GM12801 (cell line): ENCODE results near the gene MSGN1.

Source experiments
- TF ChIP-seq, protein P1 (sequence below): IDR thresholded peaks from one replicate; pipeline ENCODE4 v1.5.1; 2011; ENCODE audit warnings: control low read depth; ENCODE audit not compliant: insufficient read length; ENCODE audit errors: extremely low read depth

The MSGN1 gene

DNA sequence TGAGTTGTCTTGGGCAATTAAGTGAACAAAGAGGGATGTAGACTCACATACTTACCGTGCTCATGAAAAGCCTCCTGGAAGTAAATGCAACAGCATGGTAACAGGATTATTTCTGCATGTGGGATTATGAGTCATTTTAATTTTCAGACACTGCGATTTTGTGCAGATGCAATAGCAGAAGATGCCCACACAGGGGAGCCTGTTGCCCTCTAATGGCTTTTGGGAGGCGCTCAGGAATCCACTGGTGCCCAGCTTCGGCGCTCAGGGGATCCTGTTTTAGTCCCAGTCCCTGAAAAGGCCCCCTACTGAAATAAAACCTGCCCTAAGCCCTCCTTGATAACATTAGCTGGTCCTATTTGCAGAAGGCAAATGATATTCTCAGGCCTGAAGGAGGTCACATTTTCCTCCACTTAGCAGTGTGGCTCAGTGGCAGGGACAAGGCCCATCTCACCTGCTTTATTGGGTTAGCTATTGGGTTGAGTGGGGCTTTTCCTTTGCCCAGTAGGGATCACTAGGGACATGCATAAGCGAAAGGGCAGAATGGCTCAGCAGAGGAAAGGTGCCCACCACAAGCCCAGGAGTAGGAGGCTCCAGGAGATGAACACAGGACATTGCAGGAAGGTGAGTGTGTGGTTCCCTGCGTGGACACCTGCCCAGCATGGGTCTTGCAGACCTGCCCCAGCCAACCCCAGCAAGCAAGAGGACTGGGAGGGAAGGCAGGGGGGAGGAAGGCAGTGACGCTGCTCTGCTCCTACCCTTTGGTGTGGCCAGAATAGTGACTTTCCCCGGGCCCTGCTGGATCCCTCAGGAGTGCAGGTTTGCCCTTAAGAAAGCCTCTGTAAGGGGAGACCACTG lies 35.7 kb downstream of the MSGN1 start:
- TF ChIP-seq, protein P1, sequence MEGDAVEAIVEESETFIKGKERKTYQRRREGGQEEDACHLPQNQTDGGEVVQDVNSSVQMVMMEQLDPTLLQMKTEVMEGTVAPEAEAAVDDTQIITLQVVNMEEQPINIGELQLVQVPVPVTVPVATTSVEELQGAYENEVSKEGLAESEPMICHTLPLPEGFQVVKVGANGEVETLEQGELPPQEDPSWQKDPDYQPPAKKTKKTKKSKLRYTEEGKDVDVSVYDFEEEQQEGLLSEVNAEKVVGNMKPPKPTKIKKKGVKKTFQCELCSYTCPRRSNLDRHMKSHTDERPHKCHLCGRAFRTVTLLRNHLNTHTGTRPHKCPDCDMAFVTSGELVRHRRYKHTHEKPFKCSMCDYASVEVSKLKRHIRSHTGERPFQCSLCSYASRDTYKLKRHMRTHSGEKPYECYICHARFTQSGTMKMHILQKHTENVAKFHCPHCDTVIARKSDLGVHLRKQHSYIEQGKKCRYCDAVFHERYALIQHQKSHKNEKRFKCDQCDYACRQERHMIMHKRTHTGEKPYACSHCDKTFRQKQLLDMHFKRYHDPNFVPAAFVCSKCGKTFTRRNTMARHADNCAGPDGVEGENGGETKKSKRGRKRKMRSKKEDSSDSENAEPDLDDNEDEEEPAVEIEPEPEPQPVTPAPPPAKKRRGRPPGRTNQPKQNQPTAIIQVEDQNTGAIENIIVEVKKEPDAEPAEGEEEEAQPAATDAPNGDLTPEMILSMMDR: no peak

DNA sequence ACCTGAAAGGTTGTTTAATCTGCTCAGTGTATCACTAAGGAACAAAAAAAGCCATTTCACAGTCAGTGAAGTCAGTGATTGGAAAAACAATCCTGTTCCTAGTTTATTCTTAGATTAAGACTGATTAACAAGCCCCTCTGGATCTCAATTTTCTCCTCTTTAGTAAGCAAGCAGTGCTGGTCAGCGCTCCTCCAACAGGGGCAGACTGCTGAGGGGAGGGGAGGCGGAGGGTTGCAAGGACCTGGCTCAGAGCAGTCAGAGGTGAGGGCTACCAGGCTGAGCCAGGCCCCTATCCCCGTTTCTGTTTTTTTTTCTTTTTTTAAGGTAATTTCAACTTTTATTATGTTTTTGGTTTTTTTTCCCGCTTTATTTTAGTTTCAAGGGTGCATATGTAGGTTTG lies 37.5 kb downstream of the MSGN1 start:
- TF ChIP-seq, protein P1: no peak

DNA sequence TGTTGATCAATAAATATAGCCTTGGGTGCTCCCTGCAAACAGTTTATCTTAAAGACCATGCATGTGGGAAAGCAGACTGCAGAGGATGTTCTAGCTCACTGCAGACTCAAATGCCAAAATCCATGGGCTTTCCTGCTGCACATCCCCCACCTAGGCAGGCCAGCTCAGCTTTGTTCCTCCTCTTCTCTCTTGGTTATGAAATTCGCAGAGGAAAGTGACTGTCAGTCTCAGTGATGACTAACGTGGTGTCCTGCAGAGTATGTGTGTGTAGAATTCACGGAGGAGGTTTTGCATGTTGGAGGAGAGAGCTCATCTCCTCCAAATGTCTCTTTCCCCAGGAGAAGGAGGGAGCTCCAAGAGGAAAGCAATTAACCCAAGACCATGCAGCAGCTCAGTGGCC lies 40.8 kb downstream of the MSGN1 start:
- TF ChIP-seq, protein P1: no peak

DNA sequence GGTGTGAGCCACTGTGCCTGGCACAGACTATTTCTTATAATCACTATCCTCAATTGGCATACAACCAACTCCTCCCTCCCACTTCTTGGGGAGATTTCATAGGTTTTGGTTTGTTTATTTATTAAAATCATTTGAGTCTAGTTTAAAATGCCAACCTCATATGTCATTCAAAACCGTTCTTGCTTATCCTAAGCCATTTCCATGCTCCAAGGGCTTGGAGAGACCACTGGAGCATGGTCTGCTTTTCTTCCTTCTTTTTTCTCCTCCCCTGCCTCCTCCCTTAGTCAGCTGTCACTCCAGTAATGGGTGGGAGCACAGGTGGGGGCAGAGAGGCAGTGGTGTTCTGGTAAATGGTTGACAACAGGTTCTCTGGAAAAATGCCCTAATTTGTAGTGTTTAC lies 41.8 kb downstream of the MSGN1 start:
- TF ChIP-seq, protein P1: no peak

DNA sequence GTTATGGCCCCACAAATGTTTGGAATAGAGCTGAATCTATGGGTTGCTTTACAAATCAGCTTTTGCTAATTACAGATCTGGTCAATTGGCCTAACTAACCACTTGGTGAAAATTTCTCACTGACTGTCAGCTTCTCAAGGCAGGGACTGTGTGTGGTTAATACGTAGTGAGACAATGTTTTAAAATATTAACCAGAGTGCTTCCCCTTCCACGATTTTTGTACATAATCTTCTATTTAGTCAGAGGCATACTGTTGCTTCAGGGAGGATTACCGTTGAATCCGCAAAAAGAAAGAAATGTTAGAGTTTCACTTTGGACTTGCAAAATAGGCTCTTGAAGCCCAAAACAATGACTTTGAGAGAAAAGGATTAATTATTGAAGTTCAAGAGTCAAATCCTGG lies 47.3 kb downstream of the MSGN1 start:
- TF ChIP-seq, protein P1: no peak

DNA sequence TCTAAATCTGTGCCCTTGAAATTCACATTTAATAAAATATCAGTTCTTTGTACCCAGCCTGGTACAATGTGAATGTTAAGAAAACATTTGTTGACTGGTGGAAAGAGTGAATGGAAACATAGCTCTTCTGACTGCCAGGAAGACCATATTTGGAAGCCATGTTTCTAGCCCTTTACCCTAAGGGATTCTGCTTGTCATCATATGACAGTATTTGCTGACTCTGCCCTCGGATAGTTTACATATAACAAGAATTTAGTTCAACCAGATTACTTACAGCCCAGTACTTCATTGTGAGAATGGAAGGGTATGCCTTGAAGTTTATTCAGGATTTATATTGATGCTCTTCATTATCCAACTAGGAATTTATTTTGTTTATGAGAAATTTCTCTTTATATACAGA lies 48.4 kb downstream of the MSGN1 start:
- TF ChIP-seq, protein P1: no peak

DNA sequence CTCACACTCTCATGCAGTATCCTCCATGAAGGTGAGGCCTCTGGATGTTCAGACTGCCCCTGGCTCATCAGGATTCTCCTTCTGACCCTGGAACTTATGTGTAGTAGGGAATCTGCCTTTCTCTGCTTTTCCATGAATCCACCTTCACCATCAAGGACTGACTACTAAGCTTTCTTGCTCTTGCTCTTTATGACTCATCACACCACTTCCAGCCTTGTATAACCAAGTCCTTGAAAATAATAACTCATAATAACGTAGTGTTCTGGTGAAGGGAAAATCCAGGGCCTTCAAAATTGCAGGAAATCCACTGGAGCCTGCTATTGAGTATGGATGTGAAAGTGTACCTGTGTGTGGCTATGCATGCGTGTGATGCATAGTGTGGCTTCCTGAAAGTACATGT lies 50.9 kb downstream of the MSGN1 start:
- TF ChIP-seq, protein P1: no peak
